RKO (cell line): ENCODE data around the gene LPCAT3.

Experiments used
- DNase-seq: peaks from one replicate; pipeline ENCODE4 v3.0.0-alpha.2; 2016; ENCODE audit warnings: low spot score

LPCAT3 gene

DNA sequence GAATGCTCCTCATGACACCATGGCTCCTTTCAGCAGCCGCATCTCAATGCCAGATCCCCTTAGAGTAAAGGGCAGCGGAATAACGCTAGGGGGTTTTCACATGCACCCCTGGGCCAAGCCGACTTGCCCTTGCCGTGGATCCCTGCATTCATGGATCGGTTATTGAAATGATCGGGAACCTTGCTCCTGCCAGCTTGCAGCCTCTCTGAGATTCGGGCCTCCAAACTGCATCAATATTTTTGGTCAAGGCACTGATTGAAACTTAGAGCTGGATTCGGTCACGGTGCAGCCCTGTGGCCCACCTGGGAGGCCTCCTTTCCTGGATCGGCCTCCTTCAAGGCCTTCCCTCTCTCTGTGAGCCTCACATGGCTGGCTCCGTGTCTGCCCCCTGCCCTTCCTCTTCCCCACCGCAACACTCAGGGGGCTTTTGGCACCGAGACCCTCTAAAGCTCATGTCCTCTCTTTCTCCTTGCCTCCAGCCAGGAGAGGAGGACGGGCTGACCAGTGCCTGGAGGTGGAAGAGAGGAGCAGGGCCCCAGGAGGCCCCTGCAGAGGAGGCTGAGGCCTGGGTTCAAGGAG, 65.3 kb downstream of the LPCAT3 start:
- no peak for DNase-seq

DNA sequence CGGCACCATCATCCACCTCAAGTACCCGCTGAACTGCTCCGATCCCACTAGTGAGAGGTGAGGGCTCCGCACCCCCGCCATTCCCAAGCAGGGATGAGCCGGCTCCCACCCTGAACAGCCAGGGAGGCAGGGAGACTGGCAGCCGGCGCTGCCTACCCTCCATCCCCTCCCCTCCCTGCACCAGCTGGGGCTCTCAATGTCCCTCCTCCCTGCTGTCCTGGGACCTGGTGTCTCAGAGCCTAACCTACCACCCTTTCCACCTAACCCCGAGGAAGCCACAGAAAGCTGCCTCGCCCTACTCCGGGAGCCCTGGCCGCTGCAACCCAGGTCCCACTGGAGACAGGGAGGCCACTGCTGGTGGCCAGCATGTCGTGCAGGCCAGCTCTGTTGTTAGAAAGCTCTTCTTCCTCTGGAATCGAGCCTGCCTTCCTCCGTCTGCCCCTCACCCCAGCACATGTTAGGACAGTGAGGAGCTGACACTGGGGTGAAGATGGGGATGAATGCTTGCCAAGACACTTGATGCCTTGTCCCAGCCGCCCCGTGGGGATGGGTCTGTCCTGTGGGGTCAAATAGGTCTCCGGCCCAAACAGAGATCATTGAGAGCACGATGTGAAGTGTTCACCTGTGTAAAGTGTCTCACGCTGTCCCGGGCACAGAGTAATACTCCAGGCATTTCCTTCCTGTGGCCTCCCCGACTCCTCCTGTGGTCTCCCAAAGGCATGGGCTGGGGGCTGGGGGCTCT, 66.0 kb downstream of the LPCAT3 start:
- DNase-seq: no peak

DNA sequence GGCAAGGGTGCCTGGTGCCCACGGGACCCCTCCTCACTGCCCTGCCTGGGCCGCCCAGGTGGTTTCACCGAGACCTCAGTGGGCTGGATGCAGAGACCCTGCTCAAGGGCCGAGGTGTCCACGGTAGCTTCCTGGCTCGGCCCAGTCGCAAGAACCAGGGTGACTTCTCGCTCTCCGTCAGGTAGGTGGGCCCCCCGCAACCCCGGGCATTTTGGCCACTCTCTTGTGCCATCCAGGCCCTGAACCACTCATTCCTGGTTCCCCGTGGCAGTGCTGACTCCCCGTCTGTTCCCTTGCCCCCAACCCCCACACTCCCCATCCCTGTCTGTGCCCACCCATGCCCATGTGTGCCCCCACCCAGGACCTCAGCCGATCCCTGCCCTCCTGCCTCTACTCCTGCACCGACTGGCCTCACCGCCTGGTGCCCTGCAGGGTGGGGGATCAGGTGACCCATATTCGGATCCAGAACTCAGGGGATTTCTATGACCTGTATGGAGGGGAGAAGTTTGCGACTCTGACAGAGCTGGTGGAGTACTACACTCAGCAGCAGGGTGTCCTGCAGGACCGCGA, 66.6 kb downstream of the LPCAT3 start:
- DNase-seq: no peak

DNA sequence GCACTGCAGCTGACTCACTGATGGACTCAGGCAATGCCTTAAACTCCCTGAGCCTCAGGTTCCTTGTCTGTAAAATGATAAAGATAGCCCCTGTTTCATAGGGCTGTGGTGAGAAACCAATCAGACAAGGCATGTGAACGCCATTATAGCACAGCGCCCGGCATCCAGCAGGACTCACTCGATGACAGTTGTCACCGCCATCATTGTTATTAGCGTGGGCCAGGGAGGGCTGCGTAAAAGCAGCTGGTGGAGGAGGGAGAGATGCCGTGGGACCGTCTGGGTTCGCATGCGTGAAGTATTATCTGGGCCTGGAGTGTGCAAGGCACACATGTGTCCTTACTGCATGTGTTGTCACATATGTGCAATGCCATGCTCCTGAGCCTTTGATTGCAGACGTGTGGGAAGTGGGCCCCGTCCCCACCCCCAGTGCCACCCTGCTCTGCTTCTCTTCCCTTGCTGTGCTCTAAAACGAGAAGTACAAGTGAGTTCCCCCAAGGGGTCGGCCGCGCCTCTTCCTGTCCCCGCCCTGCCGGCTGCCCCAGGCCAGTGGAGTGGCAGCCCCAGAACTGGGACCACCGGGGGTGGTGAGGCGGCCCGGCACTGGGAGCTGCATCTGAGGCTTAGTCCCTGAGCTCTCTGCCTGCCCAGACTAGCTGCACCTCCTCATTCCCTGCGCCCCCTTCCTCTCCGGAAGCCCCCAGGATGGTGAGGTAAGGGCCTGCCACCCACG, 67.3 kb downstream of the LPCAT3 start, which contains the start of gene PTPN6:
Gene PTPN6, plus strand, starts transcription at position 546 of the 730 bp plus-strand sequence. Its CDS starts 157 bp downstream, at position 703.
- no peak for DNase-seq

DNA sequence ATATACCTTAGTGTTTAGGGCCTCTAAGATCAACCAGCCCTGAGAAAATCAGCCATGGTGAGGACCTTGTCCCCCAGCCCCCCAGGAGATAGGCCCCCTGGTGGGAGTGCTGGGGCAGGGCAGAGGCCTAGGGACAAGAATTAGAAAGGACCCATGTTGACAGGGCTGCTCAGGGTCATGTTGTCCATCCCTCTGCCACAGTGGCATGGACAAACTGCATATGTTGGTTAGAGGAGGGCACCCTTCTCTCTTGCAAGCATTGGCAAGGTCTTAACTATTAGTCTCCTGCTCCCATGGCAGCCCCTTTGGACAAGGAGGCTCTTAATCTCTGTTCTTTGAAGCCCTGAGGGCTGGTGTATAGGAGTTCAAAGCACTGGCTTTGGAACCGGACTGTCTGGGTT, 67.9 kb downstream of the LPCAT3 start:
- DNase-seq: no peak

DNA sequence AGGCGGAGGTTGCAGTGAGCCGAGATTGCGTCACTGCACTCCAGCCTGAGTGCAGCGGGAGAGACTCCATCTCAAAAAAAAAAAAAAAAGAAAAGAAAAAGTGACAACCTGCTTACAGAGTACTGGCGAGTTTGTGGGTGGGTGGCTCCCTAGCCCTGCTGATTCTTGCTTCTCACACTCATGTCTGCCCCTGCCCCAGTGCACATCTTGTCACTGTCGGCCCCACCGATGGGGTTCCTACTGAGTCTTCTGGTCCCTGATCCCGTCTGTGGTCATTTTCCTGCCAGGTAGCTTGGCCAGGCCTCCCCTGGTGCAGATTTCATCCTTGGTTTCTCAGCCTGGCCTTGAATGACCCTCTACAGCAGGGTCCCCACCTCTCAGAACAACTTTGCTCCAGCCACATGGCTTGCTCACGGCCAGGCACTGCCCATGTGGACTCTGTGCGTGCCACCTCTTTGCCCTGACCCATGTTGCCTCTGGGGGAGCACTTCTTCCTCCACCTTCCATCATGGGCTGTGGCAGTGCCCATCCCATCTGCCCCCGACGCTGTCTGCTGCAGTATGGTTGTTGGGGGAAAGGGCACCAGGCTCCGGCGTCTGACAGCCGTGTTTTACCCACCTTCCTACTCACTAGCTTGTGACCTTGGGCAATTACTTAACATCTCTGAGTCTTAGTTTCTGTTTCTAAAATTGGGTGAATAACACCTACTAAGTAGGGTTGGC, 69.2 kb downstream of the LPCAT3 start:
- peak; percentile 29 for DNase-seq

DNA sequence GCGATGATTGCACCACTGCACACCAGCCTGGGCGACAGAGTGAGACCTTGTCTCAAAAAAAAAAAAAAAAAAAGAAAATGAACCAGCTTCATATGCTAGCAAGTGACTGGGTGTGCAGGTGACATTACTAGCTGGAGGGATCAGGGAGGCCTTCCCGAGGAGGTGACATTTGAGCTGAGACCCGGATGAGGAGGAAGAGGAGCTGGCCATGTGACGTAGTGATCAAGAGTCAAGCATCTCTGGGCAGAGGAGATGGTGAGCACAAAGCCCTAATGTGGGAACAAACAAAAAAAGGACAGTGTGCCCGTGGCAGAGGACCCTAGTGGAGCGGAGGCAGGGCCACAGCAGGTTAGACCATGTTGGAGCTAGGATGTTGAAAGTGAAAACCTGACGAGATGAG, 70.7 kb downstream of the LPCAT3 start:
- no peak for DNase-seq

DNA sequence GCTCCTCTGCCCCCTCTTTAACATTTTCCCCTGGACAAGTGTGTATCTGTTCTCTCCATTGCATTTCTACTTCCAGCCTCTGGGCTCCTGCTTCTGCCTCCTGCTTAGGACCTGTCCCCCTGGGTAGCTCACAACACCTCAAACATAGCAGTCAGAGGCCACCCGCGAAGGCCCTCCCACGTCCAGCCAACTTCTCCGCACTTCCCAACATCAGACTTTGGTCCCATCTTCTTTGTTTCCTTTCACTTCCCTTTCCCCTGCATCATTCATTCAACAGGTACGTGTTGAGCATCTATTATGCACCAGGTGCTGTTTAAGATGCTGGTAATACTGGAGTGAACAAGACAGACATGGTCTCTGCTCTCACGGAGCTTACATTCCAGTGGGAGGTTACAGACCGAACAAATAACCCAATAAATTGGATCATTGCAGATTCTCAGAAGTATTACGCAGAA, 71.3 kb downstream of the LPCAT3 start:
- no peak for DNase-seq

DNA sequence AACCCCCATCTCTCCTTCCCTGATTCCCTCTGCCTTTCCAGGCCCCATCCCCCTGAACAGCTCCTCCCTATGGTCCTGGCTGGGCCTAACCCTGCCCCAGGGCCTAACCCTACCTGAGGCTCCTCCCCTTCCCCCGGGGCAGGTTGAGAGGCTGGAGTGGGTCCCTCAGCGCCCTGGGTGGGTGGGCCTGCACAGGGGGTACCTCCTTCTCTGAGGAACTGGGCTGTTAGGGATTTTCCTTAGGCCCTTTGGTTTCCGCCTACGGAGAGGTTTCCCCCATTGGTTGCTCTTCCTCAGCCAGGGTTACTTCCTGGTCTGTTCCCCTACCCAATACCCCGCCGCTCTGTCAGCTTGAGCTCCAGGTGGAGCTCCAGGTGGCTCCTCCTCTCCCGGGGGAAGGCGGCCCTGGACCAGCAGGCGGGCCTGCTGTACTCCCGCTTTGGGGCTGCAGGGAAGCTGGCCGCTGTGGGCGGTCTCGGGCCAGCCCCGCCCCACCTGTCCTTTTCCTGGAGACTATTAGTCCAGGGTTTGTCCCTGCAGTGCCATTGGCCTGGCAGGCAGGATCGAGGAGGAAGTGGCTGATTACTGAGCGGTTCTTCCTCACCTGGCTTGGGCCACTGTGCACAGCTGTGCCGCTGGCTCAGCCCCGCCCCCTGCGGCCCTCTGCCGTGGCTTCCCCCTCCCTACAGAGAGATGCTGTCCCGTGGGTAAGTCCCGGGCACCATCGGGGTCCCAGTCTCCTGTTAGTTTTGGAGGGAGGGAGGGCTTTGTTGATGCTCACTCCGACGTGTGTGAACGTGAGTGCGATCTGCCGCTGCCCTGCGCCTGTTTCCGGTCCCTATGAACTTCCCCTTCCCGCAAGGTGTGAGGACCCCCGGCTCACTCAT, 72.0 kb downstream of the LPCAT3 start:
- no peak for DNase-seq

DNA sequence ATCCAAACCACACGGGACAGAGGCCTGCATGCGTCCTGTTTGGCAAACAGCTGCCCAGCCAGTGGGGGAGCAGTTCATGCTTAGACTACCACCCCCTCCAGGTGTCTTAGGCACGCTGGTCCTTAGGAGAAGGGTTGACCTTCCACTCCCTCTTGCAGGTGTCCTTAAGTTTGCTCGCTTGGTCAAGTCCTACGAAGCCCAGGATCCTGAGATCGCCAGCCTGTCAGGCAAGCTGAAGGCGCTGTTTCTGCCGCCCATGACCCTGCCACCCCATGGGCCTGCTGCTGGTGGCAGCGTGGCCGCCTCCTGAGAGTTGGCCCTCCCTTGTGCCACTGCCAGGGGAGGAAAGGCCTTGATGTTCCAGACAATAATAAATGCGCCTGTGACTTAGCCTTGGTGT, 72.7 kb downstream of the LPCAT3 start:
- peak; percentile 25 for DNase-seq

DNA sequence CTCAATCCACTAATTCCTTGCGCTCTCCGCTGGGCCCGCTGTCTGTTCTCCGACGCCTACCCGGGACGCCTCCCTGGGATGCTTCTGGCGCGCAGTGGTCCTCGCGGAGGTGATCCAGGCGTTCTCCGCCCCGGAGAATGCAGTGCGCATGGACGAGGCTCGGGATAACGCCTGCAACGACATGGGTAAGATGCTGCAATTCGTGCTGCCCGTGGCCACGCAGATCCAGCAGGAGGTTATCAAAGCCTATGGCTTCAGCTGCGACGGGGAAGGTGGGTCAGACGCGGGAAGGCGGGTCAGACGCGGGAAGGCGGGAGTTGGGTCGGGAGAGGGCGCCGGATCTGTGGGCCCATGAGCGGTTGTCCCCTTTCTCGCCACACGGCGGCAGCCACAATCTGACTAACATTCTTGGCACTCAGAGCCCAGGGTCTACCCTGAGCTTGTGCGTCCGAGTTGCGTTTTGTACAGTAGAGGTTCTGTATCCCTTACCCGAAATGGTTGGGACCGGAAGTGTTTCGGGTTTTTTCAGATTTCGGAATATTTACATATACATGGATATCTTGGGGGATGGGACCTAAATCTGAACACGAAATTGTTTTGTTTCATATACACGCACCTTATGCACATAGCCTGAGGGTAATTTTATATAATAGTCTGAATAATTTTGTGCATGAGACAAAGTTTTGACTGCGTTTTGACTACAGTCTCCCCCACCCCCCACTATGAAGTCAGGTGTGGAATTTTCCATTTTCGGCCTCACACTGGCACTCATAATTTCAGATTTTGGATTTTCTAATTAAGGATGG, 73.7 kb downstream of the LPCAT3 start:
- DNase-seq: peak; percentile 98

DNA sequence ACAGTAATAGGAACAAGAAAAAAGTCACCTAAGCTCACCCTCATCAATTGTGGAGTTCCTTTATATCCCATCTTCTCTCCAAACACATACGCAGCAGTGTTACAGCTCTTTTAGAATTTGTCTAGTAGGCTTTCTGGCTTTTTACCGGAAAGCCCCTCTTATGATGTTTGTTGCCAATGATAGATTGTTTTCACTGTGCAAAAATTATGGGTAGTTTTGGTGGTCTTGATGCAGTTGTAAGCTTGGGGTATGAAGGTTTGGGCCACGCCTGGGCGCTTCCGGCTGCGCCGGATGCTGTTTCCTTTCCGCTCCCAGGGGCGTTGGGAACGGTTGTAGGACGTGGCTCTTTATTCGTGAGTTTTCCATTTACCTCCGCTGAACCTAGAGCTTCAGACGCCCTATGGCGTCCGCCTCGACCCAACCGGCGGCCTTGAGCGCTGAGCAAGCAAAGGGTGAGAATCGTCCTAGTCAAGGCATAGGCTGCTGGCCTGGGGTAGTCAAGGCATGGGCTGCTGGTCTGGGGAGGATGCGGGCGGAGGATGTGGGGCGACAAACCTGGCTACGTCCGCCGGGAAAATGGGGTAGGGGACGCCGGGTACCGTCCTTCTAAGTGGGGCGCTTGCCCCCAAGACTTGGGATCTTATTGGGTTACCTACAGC, 74.4 kb downstream of the LPCAT3 start, which contains the start of the genes C12orf57 and RNU7-1:
Gene C12orf57, plus strand, starts transcription at position 301 of the 659 bp plus-strand sequence. Its CDS starts 100 bp downstream, at position 401.
Gene RNU7-1, plus strand, starts transcription at position 95 of the 659 bp plus-strand sequence.
- peak; percentile 97 for DNase-seq

DNA sequence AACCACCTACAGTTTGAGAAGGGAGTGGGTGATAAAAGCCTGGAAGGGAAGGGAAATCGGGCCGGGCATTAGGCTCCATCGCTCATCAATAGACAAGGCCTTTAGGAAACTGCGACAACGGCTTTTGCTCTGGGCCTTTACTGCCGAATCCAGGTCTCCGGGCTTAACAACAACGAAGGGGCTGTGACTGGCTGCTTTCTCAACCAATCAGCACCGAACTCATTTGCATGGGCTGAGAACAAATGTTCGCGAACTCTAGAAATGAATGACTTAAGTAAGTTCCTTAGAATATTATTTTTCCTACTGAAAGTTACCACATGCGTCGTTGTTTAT, 74.9 kb downstream of the LPCAT3 start:
- peak; percentile 94 for DNase-seq

DNA sequence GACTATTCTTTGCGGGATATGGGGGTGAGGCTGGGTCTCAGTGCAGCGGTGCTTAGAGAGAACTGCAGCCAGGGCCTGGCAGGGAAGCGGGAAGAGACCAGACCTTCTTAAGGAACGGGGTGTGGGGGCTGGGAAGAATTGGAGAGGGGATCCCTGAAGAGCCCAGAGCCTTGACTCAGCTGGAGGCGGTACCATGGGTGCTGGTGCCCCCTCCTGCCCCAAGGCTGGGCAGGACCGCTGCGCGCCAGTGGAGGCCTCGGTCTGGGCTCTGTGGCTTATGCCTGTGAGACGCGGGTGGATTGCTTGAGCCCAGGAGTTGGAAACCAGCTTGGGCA, 76.0 kb downstream of the LPCAT3 start:
- DNase-seq: no peak

DNA sequence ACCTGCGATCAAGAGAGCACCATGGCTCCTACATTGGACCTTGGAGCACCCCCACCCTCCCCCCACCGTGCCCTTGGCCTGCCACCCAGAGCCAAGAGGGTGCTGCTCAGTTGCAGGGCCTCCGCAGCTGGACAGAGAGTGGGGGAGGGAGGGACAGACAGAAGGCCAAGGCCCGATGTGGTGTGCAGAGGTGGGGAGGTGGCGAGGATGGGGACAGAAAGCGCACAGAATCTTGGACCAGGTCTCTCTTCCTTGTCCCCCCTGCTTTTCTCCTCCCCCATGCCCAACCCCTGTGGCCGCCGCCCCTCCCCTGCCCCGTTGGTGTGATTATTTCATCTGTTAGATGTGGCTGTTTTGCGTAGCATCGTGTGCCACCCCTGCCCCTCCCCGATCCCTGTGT, 76.5 kb downstream of the LPCAT3 start:
- no peak for DNase-seq

DNA sequence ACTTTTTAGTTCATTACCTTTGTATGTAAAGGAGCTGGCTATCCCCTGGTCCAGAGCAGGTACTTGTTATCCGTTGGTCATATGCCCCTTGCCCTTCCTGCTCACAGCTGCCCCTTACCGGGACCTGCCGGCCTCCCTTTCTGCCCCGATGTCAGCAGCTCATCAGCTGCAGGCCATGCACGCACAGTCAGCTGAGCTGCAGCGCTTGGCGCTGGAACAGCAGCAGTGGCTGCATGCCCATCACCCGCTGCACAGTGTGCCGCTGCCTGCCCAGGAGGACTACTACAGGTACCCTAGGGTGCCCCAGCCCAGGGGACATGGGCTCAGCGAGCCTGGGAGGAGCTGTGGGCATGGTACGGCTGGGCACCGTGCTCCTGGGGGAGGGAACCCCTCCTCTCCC, 77.0 kb downstream of the LPCAT3 start:
- no peak for DNase-seq

DNA sequence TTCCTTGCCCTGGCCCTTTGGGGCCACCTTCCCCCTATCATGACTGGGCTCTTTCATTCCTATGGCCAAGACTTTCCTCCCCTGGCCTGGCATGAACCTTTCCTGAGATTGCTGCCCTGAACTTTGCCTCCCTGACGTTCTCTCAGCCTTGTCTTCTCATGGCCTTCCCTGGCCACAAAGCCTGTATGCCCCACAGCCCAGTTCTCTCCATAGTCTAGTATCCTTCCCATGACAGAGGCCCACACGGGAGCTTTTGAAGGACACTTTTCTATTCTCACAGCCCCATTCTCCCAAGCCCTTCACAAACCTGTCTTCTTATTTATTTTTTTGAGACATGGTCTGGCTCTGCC, 79.1 kb downstream of the LPCAT3 start:
- DNase-seq: no peak

DNA sequence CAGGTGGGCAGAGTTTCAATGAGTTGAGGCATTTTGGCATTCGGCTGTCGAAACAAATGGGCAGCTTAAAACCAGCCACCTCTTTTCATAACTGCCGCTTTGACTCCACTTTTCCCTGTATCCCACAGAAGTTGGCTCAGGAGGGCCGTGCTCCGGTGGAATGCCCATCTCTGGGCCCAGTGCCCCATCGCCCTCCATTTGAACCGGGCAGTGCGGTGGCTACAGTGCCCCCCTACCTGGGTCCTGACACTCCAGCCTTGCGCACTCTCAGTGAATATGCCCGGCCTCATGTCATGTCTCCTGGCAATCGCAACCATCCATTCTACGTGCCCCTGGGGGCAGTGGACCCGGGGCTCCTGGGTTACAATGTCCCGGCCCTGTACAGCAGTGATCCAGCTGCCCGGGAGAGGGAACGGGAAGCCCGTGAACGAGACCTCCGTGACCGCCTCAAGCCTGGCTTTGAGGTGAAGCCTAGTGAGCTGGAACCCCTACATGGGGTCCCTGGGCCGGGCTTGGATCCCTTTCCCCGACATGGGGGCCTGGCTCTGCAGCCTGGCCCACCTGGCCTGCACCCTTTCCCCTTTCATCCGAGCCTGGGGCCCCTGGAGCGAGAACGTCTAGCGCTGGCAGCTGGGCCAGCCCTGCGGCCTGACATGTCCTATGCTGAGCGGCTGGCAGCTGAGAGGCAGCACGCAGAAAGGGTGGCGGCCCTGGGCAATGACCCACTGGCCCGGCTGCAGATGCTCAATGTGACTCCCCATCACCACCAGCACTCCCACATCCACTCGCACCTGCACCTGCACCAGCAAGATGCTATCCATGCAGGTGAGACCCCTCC, 79.7 kb downstream of the LPCAT3 start:
- DNase-seq: no peak
